ENCODE results near the gene ELFN1.

ELFN1 gene

GRCh38 chr7:1740214-1740613, 70.1 kb downstream of the ELFN1 start:
- no peak for DNase-seq (ENCODE audit: low read depth in 4 of 4, low spot score in 1 of 4)

GRCh38 chr7:1741246-1741645, 71.2 kb downstream of the ELFN1 start:
- DNase-seq (ENCODE audit: low read depth in 4 of 4, low spot score in 1 of 4) = no peak

GRCh38 chr7:1741751-1742554, 71.9 kb downstream of the ELFN1 start:
- no peak for DNase-seq (ENCODE audit: low read depth in 4 of 4, low spot score in 1 of 4)

- no peak for DNase-seq (ENCODE audit: low read depth in 4 of 4, low spot score in 1 of 4)
Observed at GRCh38 chr7:1742555-1743303, 72.7 kb downstream of the ELFN1 start.

GRCh38 chr7:1743481-1744230, 73.6 kb downstream of the ELFN1 start:
- DNase-seq (ENCODE audit: low read depth in 4 of 4, low spot score in 1 of 4) = no peak

GRCh38 chr7:1744296-1745017, 74.4 kb downstream of the ELFN1 start:
- no peak for DNase-seq (ENCODE audit: low read depth in 4 of 4, low spot score in 1 of 4)

GRCh38 chr7:1745018-1745532, 75.0 kb downstream of the ELFN1 start:
- no peak for DNase-seq (ENCODE audit: low read depth in 4 of 4, low spot score in 1 of 4)

- no peak for DNase-seq (ENCODE audit: low read depth in 4 of 4, low spot score in 1 of 4)
Observed at GRCh38 chr7:1745576-1746490, 75.8 kb downstream of the ELFN1 start.

- no peak for DNase-seq (ENCODE audit: low read depth in 4 of 4, low spot score in 1 of 4)
Observed at GRCh38 chr7:1746491-1746975, 76.5 kb downstream of the ELFN1 start.

- no peak for DNase-seq (ENCODE audit: low read depth in 4 of 4, low spot score in 1 of 4)
Observed at GRCh38 chr7:1747004-1747801, 77.1 kb downstream of the ELFN1 start.

- DNase-seq (ENCODE audit: low read depth in 4 of 4, low spot score in 1 of 4) = no peak
Observed at GRCh38 chr7:1748076-1748838, 78.2 kb downstream of the ELFN1 start.

GRCh38 chr7:1748839-1749173, 78.7 kb downstream of the ELFN1 start:
- no peak for DNase-seq (ENCODE audit: low read depth in 4 of 4, low spot score in 1 of 4)

- DNase-seq (ENCODE audit: low read depth in 4 of 4, low spot score in 1 of 4) = no peak
Observed at GRCh38 chr7:1749351-1749863, 79.3 kb downstream of the ELFN1 start.

- DNase-seq (ENCODE audit: low read depth in 4 of 4, low spot score in 1 of 4) = no peak
Observed at GRCh38 chr7:1749864-1750466, 79.9 kb downstream of the ELFN1 start.

- no peak for DNase-seq (ENCODE audit: low read depth in 4 of 4, low spot score in 1 of 4)
Observed at GRCh38 chr7:1750541-1751021, 80.5 kb downstream of the ELFN1 start.

GRCh38 chr7:1752111-1752510, 82.0 kb downstream of the ELFN1 start:
- DNase-seq (ENCODE audit: low read depth in 4 of 4, low spot score in 1 of 4) = no peak

- no peak for DNase-seq (ENCODE audit: low read depth in 4 of 4, low spot score in 1 of 4)
Observed at GRCh38 chr7:1752771-1753563, 82.9 kb downstream of the ELFN1 start.
